ENCODE measurements around the gene MVB12B. TPM values are rescaled to one million over a fixed set of nuclear protein-coding genes. Genes with fewer than 3 reads are reported as not detected.

The MVB12B gene
- polyA plus RNA-seq, 1 experiment: 4.4 TPM

- no peak for TF ChIP-seq CTCF (IDR thresholded peaks at IDR 0.05; ENCODE audit: low read depth, low read length)
- Histone ChIP-seq H3K27ac (ENCODE audit: low read depth, low read length) (no peak overlapping the region), H3K27me3 (ENCODE audit: control insufficient read depth, insufficient read depth, low read length) (peaks cover 8% of the 10 kb centered on the region), H3K4me3 (ENCODE audit: low read depth, low read length) (no peak overlapping the region), H3K9me3 (ENCODE audit: control insufficient read depth, insufficient read depth, low read length) (no peaks in the 10 kb centered on the region; the same call in 1 of the 2 replicates)
- no peak for DNase-seq (ENCODE audit: low read depth, low spot score)
- ChIA-PET CTCF (interaction anchor here (0.6 to 1.2 kb wide), 2 partner anchors 15 to 42 kb away, joined by 3 to 6 read pairs; no protein-coding TSS in a partner anchor), POLR2A (no interaction called here)
Observed at GRCh38 chr9:126543490-126543889, 216.9 kb downstream of the MVB12B start.

GRCh38 chr9:126545106-126545505 lies 218.5 kb downstream of the MVB12B start:
- Histone ChIP-seq H3K27ac (ENCODE audit: low read depth, low read length) (no peak overlapping the region), H3K9me3 (ENCODE audit: control insufficient read depth, insufficient read depth, low read length) (no peaks in the 10 kb centered on the region; the same call in 1 of the 2 replicates), H3K4me3 (ENCODE audit: low read depth, low read length) (no peak overlapping the region), H3K27me3 (ENCODE audit: control insufficient read depth, insufficient read depth, low read length) (peaks cover 12% of the 10 kb centered on the region)
- no peak for TF ChIP-seq CTCF (IDR thresholded peaks at IDR 0.05; ENCODE audit: low read depth, low read length)
- POLR2A ChIA-PET: no interaction called here
- CTCF ChIA-PET: interaction anchor here (1.4 kb wide), 1 partner anchor 45 kb away, joined by 3 read pairs; no protein-coding TSS in a partner anchor
- DNase-seq (ENCODE audit: low read depth, low spot score): no peak

- DNase-seq (ENCODE audit: low read depth, low spot score): no peak
- Histone ChIP-seq H3K27me3 (ENCODE audit: control insufficient read depth, insufficient read depth, low read length) (peaks cover 13% of the 10 kb centered on the region), H3K27ac (ENCODE audit: low read depth, low read length) (no peak overlapping the region), H3K4me3 (ENCODE audit: low read depth, low read length) (no peak overlapping the region), H3K9me3 (ENCODE audit: control insufficient read depth, insufficient read depth, low read length) (no peaks in the 10 kb centered on the region; the same call in 1 of the 2 replicates)
- TF ChIP-seq CTCF (IDR thresholded peaks at IDR 0.05; ENCODE audit: low read depth, low read length): no peak
- POLR2A ChIA-PET: no interaction called here
- CTCF ChIA-PET: interaction anchor here (1.4 kb wide), 1 partner anchor 46 kb away, joined by 3 read pairs; no protein-coding TSS in a partner anchor
Observed at GRCh38 chr9:126546036-126546435, 219.4 kb downstream of the MVB12B start.

- Histone ChIP-seq H3K27ac (ENCODE audit: low read depth, low read length) (no peak overlapping the region), H3K27me3 (ENCODE audit: control insufficient read depth, insufficient read depth, low read length) (peaks cover 19% of the 10 kb centered on the region), H3K4me3 (ENCODE audit: low read depth, low read length) (no peak overlapping the region), H3K9me3 (ENCODE audit: control insufficient read depth, insufficient read depth, low read length) (no peaks in the 10 kb centered on the region; the same call in 1 of the 2 replicates)
- no peak for DNase-seq (ENCODE audit: low read depth, low spot score)
- no peak for TF ChIP-seq CTCF (IDR thresholded peaks at IDR 0.05; ENCODE audit: low read depth, low read length)
- CTCF ChIA-PET: interaction anchor here (0.8 kb wide), 1 partner anchor 10 kb away, joined by 6 read pairs; no protein-coding TSS in a partner anchor
- POLR2A ChIA-PET: no interaction called here
Observed at GRCh38 chr9:126548312-126548711, 221.7 kb downstream of the MVB12B start.

- POLR2A ChIA-PET: no interaction called here
- no peak for TF ChIP-seq CTCF (IDR thresholded peaks at IDR 0.05; ENCODE audit: low read depth, low read length)
- CTCF ChIA-PET: interaction anchor here (1.5 kb wide), 1 partner anchor 9 kb away, joined by 14 read pairs; no protein-coding TSS in a partner anchor
- Histone ChIP-seq H3K4me3 (ENCODE audit: low read depth, low read length) (no peak overlapping the region), H3K27ac (ENCODE audit: low read depth, low read length) (no peak overlapping the region), H3K9me3 (ENCODE audit: control insufficient read depth, insufficient read depth, low read length) (no peaks in the 10 kb centered on the region; the same call in 1 of the 2 replicates), H3K27me3 (ENCODE audit: control insufficient read depth, insufficient read depth, low read length) (peaks cover 19% of the 10 kb centered on the region)
- no peak for DNase-seq (ENCODE audit: low read depth, low spot score)
Observed at GRCh38 chr9:126549246-126550006, 222.8 kb downstream of the MVB12B start.

Measured in AG04450 (cell line).